ENCODE results near the gene SAMD11.
A peak's percentile ranks its signal among the peaks of the same experiment; 100 is the strongest.
"Not testable (repeated sequence)": the region's sequence is repeated elsewhere in the genome, so short reads cannot be mapped to it uniquely, and the experiment has no call there.

Gene SAMD11

GRCh38 chr1:965526-966134, 41.9 kb downstream of the SAMD11 start:
- DNase-seq = no peak

GRCh38 chr1:966135-966703, 42.5 kb downstream of the SAMD11 start, which contains the start of gene PLEKHN1:
Gene PLEKHN1 (plus strand): TSS chr1:966482. CDS start chr1:966532, 50 bp downstream.
- DNase-seq = peak; percentile 46

- DNase-seq = peak; percentile 54
These were observed 43.1 kb downstream of the SAMD11 start for GRCh38 chr1:966704-967300.

- no peak for DNase-seq
These were observed 44.0 kb downstream of the SAMD11 start for GRCh38 chr1:967466-968343.

- no peak for DNase-seq
These were observed 45.6 kb downstream of the SAMD11 start for GRCh38 chr1:969260-969855.

GRCh38 chr1:970242-970972, 46.7 kb downstream of the SAMD11 start:
- no peak for DNase-seq

GRCh38 chr1:970973-971730, 47.4 kb downstream of the SAMD11 start:
- DNase-seq = no peak

- DNase-seq = no peak
These were observed 48.2 kb downstream of the SAMD11 start for GRCh38 chr1:971751-972506.

GRCh38 chr1:972726-973458, 49.2 kb downstream of the SAMD11 start:
- no peak for DNase-seq

- no peak for DNase-seq
These were observed 50.0 kb downstream of the SAMD11 start for GRCh38 chr1:973459-974292.

GRCh38 chr1:974293-974640, 50.5 kb downstream of the SAMD11 start:
- no peak for DNase-seq

GRCh38 chr1:974687-975328, 51.1 kb downstream of the SAMD11 start:
- DNase-seq = no peak

GRCh38 chr1:975365-975764, 51.6 kb downstream of the SAMD11 start:
- DNase-seq = no peak

- DNase-seq = peak; percentile 57
These were observed 52.4 kb downstream of the SAMD11 start for GRCh38 chr1:975896-976683.

GRCh38 chr1:976791-977190, 53.1 kb downstream of the SAMD11 start:
- not testable (repeated sequence) for DNase-seq

- no peak for DNase-seq
These were observed 54.5 kb downstream of the SAMD11 start for GRCh38 chr1:978069-978834.

Data from MV-4-11 (cell line).